Type B pancreatic cell (in vitro differentiated cells): ENCODE measurements around the gene CCDC102B. TPM values are rescaled to one million over a fixed set of nuclear protein-coding genes. Genes with fewer than 3 reads are reported as not detected.

Source experiments
- DNase-seq: peaks from one replicate; pipeline ENCODE4 v3.0.0; 2021; ENCODE audit warnings: mixed read lengths; ENCODE audit not compliant: unreplicated experiment; ENCODE audit errors: extremely low spot score
- H3K27ac Mint-ChIP-seq: 2 replicates; pipeline ENCODE4 v1.8.0; 2021; ENCODE audit warnings: mild to moderate bottlenecking, mixed read lengths
- H3K27me3 Mint-ChIP-seq: 2 replicates; pipeline ENCODE4 v1.8.0; 2021; ENCODE audit warnings: mixed read lengths
- H3K36me3 Mint-ChIP-seq: 2 replicates; pipeline ENCODE4 v1.8.0; 2021; ENCODE audit warnings: mixed read lengths
- H3K4me1 Mint-ChIP-seq: one replicate; pipeline ENCODE4 v1.8.0; 2021; ENCODE audit warnings: mixed read lengths; ENCODE audit not compliant: unreplicated experiment
- H3K4me3 Mint-ChIP-seq: 2 replicates; pipeline ENCODE4 v1.8.0; 2021; ENCODE audit warnings: mild to moderate bottlenecking, mixed read lengths
- H3K9me3 Mint-ChIP-seq: 2 replicates; pipeline ENCODE4 v1.8.0; 2021; ENCODE audit warnings: mixed read lengths
- CTCF ChIP-seq: fragments of 200-600 bp; sonication (generic); conservative IDR thresholded peaks from 2 replicates; pipeline ENCODE4 v1.5.0; 2021; ENCODE audit warnings: antibody characterized with exemption, mild to moderate bottlenecking
- total RNA-seq: library from RNA; stranded (reverse); gene quantifications from 2 replicates; pipeline ENCODE4 v1.2.1, GENCODE V29; 2021; ENCODE audit warnings: low replicate concordance

Gene CCDC102B
- total RNA-seq, 1 donor from 2014 or later = 3.4 TPM

- H3K4me1 Mint-ChIP-seq = no peaks in the 10 kb centered on the region
- no peak overlapping the region for H3K27ac Mint-ChIP-seq
- TF ChIP-seq CTCF = no peak
- no peaks in the 10 kb centered on the region for H3K9me3 Mint-ChIP-seq
- no peaks in the 10 kb centered on the region for H3K27me3 Mint-ChIP-seq
- no peak overlapping the region for H3K4me3 Mint-ChIP-seq
- DNase-seq = no peak
- H3K36me3 Mint-ChIP-seq = no peaks in the 10 kb centered on the region
Measured at GRCh38 chr18:68854786-68855391, 57.0 kb downstream of the CCDC102B start.

- Mint-ChIP-seq H3K27ac (no peak overlapping the region), H3K27me3 (no peaks in the 10 kb centered on the region)
Measured at GRCh38 chr18:68855491-68855890, 57.6 kb downstream of the CCDC102B start.

GRCh38 chr18:68861365-68861764 is 63.5 kb downstream of the CCDC102B start:
- Mint-ChIP-seq H3K4me3 (no peak overlapping the region), H3K4me1 (no peaks in the 10 kb centered on the region), H3K27me3 (no peaks in the 10 kb centered on the region), H3K9me3 (no peaks in the 10 kb centered on the region), H3K36me3 (no peaks in the 10 kb centered on the region), H3K27ac (no peak overlapping the region)
- TF ChIP-seq CTCF = no peak
- DNase-seq = no peak

More at GRCh38 chr18:68855491-68855890, 57.6 kb downstream of the CCDC102B start:
- Mint-ChIP-seq H3K4me3 (no peak overlapping the region), H3K36me3 (no peaks in the 10 kb centered on the region), H3K9me3 (no peaks in the 10 kb centered on the region), H3K4me1 (no peaks in the 10 kb centered on the region)
- no peak for DNase-seq
- no peak for TF ChIP-seq CTCF

- H3K4me3 Mint-ChIP-seq = no peak overlapping the region
- H3K4me1 Mint-ChIP-seq = no peaks in the 10 kb centered on the region
- no peaks in the 10 kb centered on the region for H3K27me3 Mint-ChIP-seq
- TF ChIP-seq CTCF = no peak
- H3K27ac Mint-ChIP-seq = no peak overlapping the region
- H3K9me3 Mint-ChIP-seq = no peaks in the 10 kb centered on the region
- DNase-seq = no peak
- H3K36me3 Mint-ChIP-seq = no peaks in the 10 kb centered on the region
Measured at GRCh38 chr18:68865021-68865420, 67.1 kb downstream of the CCDC102B start.

- Mint-ChIP-seq H3K9me3 (peaks cover 3% of the 10 kb centered on the region), H3K27ac (no peak overlapping the region), H3K36me3 (no peaks in the 10 kb centered on the region), H3K4me1 (no peaks in the 10 kb centered on the region), H3K4me3 (no peak overlapping the region), H3K27me3 (no peaks in the 10 kb centered on the region)
- DNase-seq = no peak
- TF ChIP-seq CTCF = no peak
Measured at GRCh38 chr18:68865503-68865902, 67.6 kb downstream of the CCDC102B start.

- no peaks in the 10 kb centered on the region for H3K27me3 Mint-ChIP-seq
- H3K27ac Mint-ChIP-seq = no peak overlapping the region
- H3K9me3 Mint-ChIP-seq = peaks cover 4% of the 10 kb centered on the region
- no peaks in the 10 kb centered on the region for H3K4me1 Mint-ChIP-seq
- H3K36me3 Mint-ChIP-seq = no peaks in the 10 kb centered on the region
- no peak for DNase-seq
- no peak overlapping the region for H3K4me3 Mint-ChIP-seq
- TF ChIP-seq CTCF = no peak
Measured at GRCh38 chr18:68873003-68873402, 75.1 kb downstream of the CCDC102B start.
